DND-41 (cell line): ENCODE data around the gene NTMT1.

Experiments used
- ATAC-seq: fragments of 200-7000 bp; cut with Tn5 transposase; 3 replicates; pipeline ENCODE4 v1.9.1; 2021; ENCODE audit warnings: low read depth; ENCODE audit not compliant: insufficient read depth
- DNase-seq: peaks from one replicate; pipeline ENCODE4 v3.0.0-alpha.2; 2020
- H2AFZ ChIP-seq: 2 replicates; pipeline ENCODE4 v1.6.0; 2012; ENCODE audit warnings: low read depth, low read length
- H3K27ac ChIP-seq: 2 replicates; pipeline ENCODE4 v1.5.1; 2012; ENCODE audit warnings: low read length, inconsistent platforms
- H3K27me3 ChIP-seq: fragments of 200-600 bp; sonication (generic); 2 replicates; pipeline ENCODE4 v1.6.0; 2012; ENCODE audit warnings: low read length, mild to moderate bottlenecking, inconsistent platforms; ENCODE audit not compliant: insufficient read depth, poor library complexity
- H3K36me3 ChIP-seq: 2 replicates; pipeline ENCODE4 v1.5.1; 2012; ENCODE audit warnings: low read length, inconsistent platforms; ENCODE audit not compliant: insufficient read depth
- H3K4me1 ChIP-seq: 2 replicates; pipeline ENCODE4 v1.5.1; 2012; ENCODE audit warnings: mild to moderate bottlenecking, low read length; ENCODE audit not compliant: insufficient read depth
- H3K4me2 ChIP-seq: 2 replicates; pipeline ENCODE4 v1.6.0; 2012; ENCODE audit warnings: mild to moderate bottlenecking, moderate library complexity, low read length, inconsistent platforms; ENCODE audit not compliant: insufficient read depth
- H3K4me3 ChIP-seq, 2 experiments: fragments of 200-600 bp in 1 of 2; shearing (Covaris generic) in 1 of 2; 2 replicates each; pipeline ENCODE4 v1.5.1; 2012 to 2016; ENCODE audit warnings: inconsistent platforms in 2 of 2, low read length in 2 of 2, mild to moderate bottlenecking in 2 of 2, low read depth in 1 of 2, moderate library complexity in 1 of 2
- H3K79me2 ChIP-seq: 2 replicates; pipeline ENCODE4 v1.6.0; 2012; ENCODE audit warnings: low read length, inconsistent platforms; ENCODE audit not compliant: insufficient read depth
- H3K9ac ChIP-seq: 2 replicates; pipeline ENCODE4 v1.6.0; 2012; ENCODE audit warnings: low read depth, mild to moderate bottlenecking, inconsistent platforms, low read length, moderate library complexity
- H3K9me3 ChIP-seq: 2 replicates; pipeline ENCODE4 v1.5.1; 2012; ENCODE audit warnings: low read length, moderate library complexity, mild to moderate bottlenecking, inconsistent platforms; ENCODE audit not compliant: insufficient read depth, severe bottlenecking
- H4K20me1 ChIP-seq: 2 replicates; pipeline ENCODE4 v1.6.0; 2012; ENCODE audit warnings: low read length; ENCODE audit not compliant: insufficient read depth
- EZH2 ChIP-seq: IDR thresholded peaks from 3 replicates; pipeline ENCODE4 v1.6.1; 2012; ENCODE audit warnings: borderline replicate concordance, low read depth, mild to moderate bottlenecking, moderate library complexity, low read length, inconsistent platforms; ENCODE audit not compliant: severe bottlenecking
- TF ChIP-seq, protein P1 (sequence below): IDR thresholded peaks from 2 replicates; pipeline ENCODE4 v1.5.1; 2012; ENCODE audit warnings: borderline replicate concordance, low read length, moderate library complexity, mild to moderate bottlenecking; ENCODE audit not compliant: poor library complexity, severe bottlenecking; ENCODE audit errors: extremely low read depth

NTMT1 gene

DNA sequence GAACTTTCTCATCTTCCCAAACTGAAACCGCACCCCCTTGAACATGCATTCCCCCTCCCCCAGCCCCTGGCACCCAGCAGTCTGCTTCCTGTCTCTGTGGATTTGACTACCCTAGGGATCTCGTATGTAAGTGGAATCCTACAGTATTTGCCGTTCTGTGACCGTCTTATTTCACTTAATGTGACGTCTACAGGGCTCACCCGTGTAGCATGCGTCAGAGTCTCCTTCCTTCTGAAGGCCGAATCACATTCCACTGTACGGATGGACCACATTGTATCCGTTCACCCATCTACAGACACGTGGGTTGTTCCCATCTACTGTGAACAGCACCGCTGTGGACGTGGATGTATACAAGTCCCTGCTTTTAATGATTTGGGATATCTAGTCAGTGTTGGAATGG lies 44.0 kb downstream of the NTMT1 start:
- Histone ChIP-seq H2AFZ (no peak overlapping the region), H3K4me3 (no peak overlapping the region), H3K9me3 (no peaks in the 10 kb centered on the region), H3K36me3 (no peaks in the 10 kb centered on the region), H3K27ac (no peak overlapping the region), H3K27me3 (no peaks in the 10 kb centered on the region), H3K4me1 (no peaks in the 10 kb centered on the region), H3K4me2 (no peak overlapping the region), H3K9ac (no peak overlapping the region), H4K20me1 (no peaks in the 10 kb centered on the region), H3K79me2 (no peaks in the 10 kb centered on the region)
- TF ChIP-seq EZH2 = no peak
- TF ChIP-seq, protein P1, sequence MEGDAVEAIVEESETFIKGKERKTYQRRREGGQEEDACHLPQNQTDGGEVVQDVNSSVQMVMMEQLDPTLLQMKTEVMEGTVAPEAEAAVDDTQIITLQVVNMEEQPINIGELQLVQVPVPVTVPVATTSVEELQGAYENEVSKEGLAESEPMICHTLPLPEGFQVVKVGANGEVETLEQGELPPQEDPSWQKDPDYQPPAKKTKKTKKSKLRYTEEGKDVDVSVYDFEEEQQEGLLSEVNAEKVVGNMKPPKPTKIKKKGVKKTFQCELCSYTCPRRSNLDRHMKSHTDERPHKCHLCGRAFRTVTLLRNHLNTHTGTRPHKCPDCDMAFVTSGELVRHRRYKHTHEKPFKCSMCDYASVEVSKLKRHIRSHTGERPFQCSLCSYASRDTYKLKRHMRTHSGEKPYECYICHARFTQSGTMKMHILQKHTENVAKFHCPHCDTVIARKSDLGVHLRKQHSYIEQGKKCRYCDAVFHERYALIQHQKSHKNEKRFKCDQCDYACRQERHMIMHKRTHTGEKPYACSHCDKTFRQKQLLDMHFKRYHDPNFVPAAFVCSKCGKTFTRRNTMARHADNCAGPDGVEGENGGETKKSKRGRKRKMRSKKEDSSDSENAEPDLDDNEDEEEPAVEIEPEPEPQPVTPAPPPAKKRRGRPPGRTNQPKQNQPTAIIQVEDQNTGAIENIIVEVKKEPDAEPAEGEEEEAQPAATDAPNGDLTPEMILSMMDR = no peak
- DNase-seq = no peak
- no peak for ATAC-seq

DNA sequence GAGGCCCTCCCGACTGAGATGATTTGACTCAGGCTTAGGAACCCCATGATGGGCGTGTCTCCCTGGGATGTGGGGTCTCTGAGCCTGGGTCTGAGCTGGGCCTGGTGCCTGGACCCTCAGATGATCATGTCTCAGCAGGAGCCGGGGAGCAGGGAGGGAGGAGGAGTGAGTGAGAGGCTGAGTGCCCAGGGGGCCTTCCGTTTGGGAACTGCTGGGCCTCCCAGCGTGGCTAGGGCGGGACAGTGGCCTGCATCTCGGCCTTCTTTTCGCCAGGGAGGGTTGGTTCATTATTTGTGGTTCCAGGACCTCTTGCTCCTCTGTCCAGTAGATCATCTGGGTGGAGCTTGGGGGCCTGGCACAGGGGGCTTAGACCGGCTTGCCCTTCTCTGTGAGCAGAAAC lies 45.1 kb downstream of the NTMT1 start:
- no peak for DNase-seq
- Histone ChIP-seq H2AFZ (no peak overlapping the region), H3K9ac (no peak overlapping the region), H3K27me3 (no peaks in the 10 kb centered on the region), H3K4me1 (no peaks in the 10 kb centered on the region), H3K79me2 (no peaks in the 10 kb centered on the region), H3K27ac (no peak overlapping the region), H3K4me2 (no peak overlapping the region), H4K20me1 (no peaks in the 10 kb centered on the region; the same call in 1 of the 2 replicates), H3K36me3 (no peaks in the 10 kb centered on the region), H3K9me3 (no peaks in the 10 kb centered on the region), H3K4me3 (no peak overlapping the region)
- no peak for ATAC-seq
- TF ChIP-seq, protein P1 = no peak
- no peak for TF ChIP-seq EZH2

DNA sequence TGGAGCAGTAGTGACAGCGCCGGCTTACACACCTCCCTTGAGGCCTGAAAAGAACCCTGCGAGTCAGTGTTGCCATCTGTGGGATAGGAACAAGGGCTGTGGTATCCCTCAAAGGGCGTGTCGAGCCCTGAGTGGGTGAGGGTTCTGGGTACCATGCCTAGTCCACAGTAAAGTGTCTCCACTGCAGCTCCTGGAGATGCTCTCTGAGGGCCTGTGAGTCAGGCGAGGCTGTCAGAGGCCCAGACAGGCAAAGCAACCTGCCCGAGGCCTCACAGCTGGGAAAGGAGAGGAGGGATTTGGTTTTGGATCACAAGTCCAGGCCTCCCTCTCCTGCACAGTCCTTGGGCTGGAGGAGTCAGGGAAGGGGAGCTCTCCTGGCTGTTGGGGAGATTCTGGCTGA lies 45.6 kb downstream of the NTMT1 start:
- H3K27ac ChIP-seq = no peak overlapping the region

More for the DNA sequence above, 45.6 kb downstream of the NTMT1 start:
- no peak overlapping the region for H3K9ac ChIP-seq
- no peaks in the 10 kb centered on the region for H3K4me1 ChIP-seq
- ATAC-seq (no peak), DNase-seq (no peak)
- H2AFZ ChIP-seq = no peak overlapping the region
- no peak overlapping the region for H3K4me3 ChIP-seq
- no peak for TF ChIP-seq EZH2
- TF ChIP-seq, protein P1 = no peak
- no peaks in the 10 kb centered on the region for H3K36me3 ChIP-seq
- H3K4me2 ChIP-seq = no peak overlapping the region
- H3K27me3 ChIP-seq = no peaks in the 10 kb centered on the region
- no peaks in the 10 kb centered on the region; the same call in 1 of the 2 replicates for H4K20me1 ChIP-seq
- H3K9me3 ChIP-seq = no peaks in the 10 kb centered on the region
- no peaks in the 10 kb centered on the region for H3K79me2 ChIP-seq
